Nephron (organoid): ENCODE results near the gene ABLIM2.

Source experiments
- H3K27ac Mint-ChIP-seq, 3 experiments: 2 replicates each; pipeline ENCODE4 v1.8.0; 2020; ENCODE audit warnings: mixed read lengths in 3 of 3, mild to moderate bottlenecking in 2 of 3, moderate library complexity in 1 of 3
- H3K27me3 Mint-ChIP-seq: 2 replicates; pipeline ENCODE4 v1.8.0; 2021; ENCODE audit warnings: low read depth, mild to moderate bottlenecking, moderate library complexity, mixed read lengths
- H3K36me3 Mint-ChIP-seq: 2 replicates; pipeline ENCODE4 v1.8.0; 2020; ENCODE audit warnings: low read depth, mixed read lengths
- H3K4me1 Mint-ChIP-seq: 2 replicates; pipeline ENCODE4 v1.8.0; 2020; ENCODE audit warnings: mixed read lengths
- H3K4me3 Mint-ChIP-seq, 3 experiments: 2 replicates each; pipeline ENCODE4 v1.8.0; 2020; ENCODE audit warnings: mild to moderate bottlenecking in 3 of 3, mixed read lengths in 3 of 3, moderate library complexity in 2 of 3
- H3K9me3 Mint-ChIP-seq: 2 replicates; pipeline ENCODE4 v1.8.0; 2020; ENCODE audit warnings: mixed read lengths
- TF ChIP-seq, protein P1 (sequence below), 3 experiments: fragments of 200-600 bp; sonication (generic); IDR thresholded peaks; one replicate each; pipeline ENCODE4 v1.5.0; 2021; ENCODE audit warnings: antibody characterized with exemption in 3 of 3; ENCODE audit not compliant: unreplicated experiment in 3 of 3

Gene ABLIM2

DNA sequence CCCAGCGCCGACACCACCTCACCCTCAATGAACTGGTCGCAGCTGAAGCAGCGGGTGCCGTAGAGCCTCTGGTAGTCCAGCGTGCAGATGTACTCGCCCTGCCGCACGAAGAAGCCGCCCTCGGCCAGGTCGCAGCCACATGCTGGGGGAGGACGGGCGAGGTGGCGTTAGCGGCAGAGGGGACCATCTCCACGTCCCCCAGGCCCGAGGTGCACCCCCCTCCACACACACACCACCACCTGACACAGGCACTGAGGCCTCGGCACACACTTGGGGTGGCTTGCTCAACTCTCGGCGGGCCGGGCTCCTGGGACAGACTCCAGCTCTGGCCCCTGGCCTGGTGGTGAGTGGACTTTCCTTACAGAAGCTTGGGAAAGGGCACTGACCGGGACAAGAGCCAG lies 61.5 kb downstream of the ABLIM2 start:
- no peak overlapping the region for H3K4me3 Mint-ChIP-seq
- peaks cover 27% of the 10 kb centered on the region for H3K36me3 Mint-ChIP-seq
- TF ChIP-seq, protein P1, sequence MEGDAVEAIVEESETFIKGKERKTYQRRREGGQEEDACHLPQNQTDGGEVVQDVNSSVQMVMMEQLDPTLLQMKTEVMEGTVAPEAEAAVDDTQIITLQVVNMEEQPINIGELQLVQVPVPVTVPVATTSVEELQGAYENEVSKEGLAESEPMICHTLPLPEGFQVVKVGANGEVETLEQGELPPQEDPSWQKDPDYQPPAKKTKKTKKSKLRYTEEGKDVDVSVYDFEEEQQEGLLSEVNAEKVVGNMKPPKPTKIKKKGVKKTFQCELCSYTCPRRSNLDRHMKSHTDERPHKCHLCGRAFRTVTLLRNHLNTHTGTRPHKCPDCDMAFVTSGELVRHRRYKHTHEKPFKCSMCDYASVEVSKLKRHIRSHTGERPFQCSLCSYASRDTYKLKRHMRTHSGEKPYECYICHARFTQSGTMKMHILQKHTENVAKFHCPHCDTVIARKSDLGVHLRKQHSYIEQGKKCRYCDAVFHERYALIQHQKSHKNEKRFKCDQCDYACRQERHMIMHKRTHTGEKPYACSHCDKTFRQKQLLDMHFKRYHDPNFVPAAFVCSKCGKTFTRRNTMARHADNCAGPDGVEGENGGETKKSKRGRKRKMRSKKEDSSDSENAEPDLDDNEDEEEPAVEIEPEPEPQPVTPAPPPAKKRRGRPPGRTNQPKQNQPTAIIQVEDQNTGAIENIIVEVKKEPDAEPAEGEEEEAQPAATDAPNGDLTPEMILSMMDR (IDR thresholded peaks at IDR 0.05; ENCODE audit: unreplicated experiment in 3 of 3), result no peak
- H3K27ac Mint-ChIP-seq, result no peak overlapping the region
- peaks cover 11% of the 10 kb centered on the region for H3K4me1 Mint-ChIP-seq
- no peaks in the 10 kb centered on the region for H3K27me3 Mint-ChIP-seq
- H3K9me3 Mint-ChIP-seq, result peaks cover 34% of the 10 kb centered on the region

DNA sequence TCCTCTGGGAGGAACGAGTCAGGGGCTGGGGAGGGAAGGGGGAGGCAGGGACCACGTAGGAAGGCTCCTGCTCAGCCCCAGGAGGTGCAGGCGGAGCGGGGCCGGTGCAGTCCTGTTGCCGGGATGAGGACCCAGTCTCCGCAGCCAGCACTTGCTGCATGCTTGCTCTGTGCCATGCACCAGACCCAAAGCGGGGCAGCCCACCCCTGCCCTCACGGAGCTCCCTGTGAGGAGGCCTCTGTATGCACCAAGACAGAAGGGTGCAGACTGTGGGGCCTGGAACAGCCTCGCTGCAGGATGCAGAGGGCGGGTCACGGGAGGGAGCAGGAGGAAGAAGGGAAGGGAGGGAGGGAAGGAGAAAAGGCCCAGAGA lies 61.9 kb downstream of the ABLIM2 start:
- no peak overlapping the region for H3K4me3 Mint-ChIP-seq
- H3K27me3 Mint-ChIP-seq, result no peaks in the 10 kb centered on the region
- H3K9me3 Mint-ChIP-seq, result peaks cover 35% of the 10 kb centered on the region
- peaks cover 10% of the 10 kb centered on the region for H3K4me1 Mint-ChIP-seq
- H3K36me3 Mint-ChIP-seq, result peaks cover 27% of the 10 kb centered on the region
- no peak overlapping the region for H3K27ac Mint-ChIP-seq
- TF ChIP-seq, protein P1 (IDR thresholded peaks at IDR 0.05; ENCODE audit: unreplicated experiment in 3 of 3), result no peak

DNA sequence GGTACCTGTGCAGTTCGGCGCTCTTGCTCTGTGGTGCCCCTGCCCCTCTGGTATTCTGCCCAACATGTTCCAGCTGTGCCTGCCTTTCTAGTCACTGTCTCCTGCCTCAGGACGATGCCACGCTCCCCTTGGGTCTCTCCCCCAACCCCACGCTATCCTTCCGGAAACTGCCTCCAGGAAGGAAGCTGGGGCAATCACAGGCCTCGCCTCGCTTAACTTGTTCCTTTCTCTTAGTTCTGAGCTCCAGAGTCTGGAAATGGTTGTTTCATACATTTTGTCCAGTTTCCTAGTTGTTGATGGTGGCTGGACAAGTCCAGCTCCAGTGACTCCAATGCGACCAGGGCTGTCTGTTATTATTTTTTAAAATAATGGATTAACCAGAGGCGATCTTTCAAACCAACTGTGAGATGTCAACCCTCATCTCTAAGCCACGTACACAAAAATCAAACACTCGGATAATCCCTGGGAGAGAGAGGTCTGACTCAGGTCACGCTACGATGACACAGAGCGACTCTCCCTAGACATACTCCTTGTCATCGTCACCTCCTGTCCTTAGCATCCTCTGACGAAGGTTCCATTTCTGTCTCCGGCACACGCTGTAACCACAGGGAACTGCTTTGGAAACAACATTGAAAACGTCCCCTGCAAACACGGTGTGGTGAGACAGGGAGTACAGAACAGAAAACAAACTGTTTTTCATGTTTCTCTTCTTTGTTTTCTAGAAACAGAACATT lies 62.5 kb downstream of the ABLIM2 start:
- H3K27me3 Mint-ChIP-seq, result no peaks in the 10 kb centered on the region
- H3K4me1 Mint-ChIP-seq, result peaks cover 5% of the 10 kb centered on the region
- H3K4me3 Mint-ChIP-seq, result no peak overlapping the region
- H3K27ac Mint-ChIP-seq, result no peak overlapping the region
- peaks cover 27% of the 10 kb centered on the region for H3K36me3 Mint-ChIP-seq
- H3K9me3 Mint-ChIP-seq, result peaks cover 35% of the 10 kb centered on the region
- TF ChIP-seq, protein P1 (IDR thresholded peaks at IDR 0.05; ENCODE audit: unreplicated experiment in 3 of 3), result no peak

DNA sequence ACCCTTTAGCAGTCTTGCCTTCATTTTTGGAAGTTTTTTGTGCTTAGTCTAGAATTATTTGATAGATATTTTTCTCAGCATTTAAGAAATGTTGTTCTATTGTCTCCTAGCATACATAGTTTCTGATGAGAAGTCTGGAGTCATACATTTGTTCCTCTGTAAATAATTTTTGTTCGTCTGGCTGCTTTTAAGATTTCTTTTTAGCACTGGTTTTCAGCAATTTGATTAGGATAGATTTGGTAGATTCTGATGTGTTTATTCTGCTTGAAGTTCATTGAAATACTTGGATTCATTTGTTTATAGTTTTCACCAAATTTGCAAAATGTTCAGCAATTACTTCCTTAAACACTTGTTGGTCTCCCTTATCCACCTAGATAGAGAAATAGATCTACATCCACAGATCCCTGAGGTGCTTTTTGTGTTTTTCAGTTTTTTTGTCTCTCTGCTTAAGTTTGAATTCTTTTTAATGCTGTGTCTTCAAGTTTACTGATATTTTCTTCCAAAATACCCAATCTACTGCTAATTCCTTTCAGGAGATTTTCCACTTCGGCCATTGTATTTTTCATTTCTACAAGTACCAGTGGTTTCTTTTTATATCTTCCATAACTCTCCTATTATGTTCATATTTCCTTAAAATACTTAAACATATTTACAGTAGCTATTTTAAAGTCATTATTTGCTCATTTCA lies 64.9 kb downstream of the ABLIM2 start:
- TF ChIP-seq, protein P1 (IDR thresholded peaks at IDR 0.05; ENCODE audit: unreplicated experiment in 3 of 3), result no peak
- Mint-ChIP-seq H3K4me3 (no peak overlapping the region), H3K36me3 (peaks cover 27% of the 10 kb centered on the region), H3K27me3 (peaks cover 7% of the 10 kb centered on the region), H3K9me3 (peaks cover 35% of the 10 kb centered on the region), H3K4me1 (no peaks in the 10 kb centered on the region), H3K27ac (no peak overlapping the region)

DNA sequence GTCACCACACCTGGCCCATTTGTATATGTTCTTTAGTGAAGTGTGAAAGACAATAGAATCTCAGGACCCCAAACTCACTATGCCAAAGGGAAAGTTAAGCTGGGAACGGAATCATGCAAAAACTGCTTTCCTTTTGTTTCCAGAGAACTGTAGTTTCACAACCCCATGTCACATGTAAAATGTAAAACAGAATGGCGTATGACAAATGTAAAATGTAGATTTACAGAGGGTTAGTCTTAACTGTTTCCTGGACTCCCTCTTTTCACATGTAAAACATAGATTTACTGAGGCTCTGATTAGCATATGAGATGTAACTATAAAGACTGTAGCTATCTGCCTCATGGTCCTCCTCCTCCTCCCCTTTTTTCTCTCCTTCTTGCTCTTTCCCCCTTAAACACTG lies 66.3 kb downstream of the ABLIM2 start:
- H3K4me3 Mint-ChIP-seq, result no peak overlapping the region
- H3K36me3 Mint-ChIP-seq, result peaks cover 27% of the 10 kb centered on the region
- H3K27me3 Mint-ChIP-seq, result peaks cover 7% of the 10 kb centered on the region
- H3K27ac Mint-ChIP-seq, result no peak overlapping the region
- TF ChIP-seq, protein P1 (IDR thresholded peaks at IDR 0.05; ENCODE audit: unreplicated experiment in 3 of 3), result no peak
- H3K9me3 Mint-ChIP-seq, result peaks cover 35% of the 10 kb centered on the region
- H3K4me1 Mint-ChIP-seq, result no peaks in the 10 kb centered on the region
